OCI-LY7 (cell line): ENCODE results near the gene TAOK1. TPM values are rescaled to one million over a fixed set of nuclear protein-coding genes. Genes with fewer than 3 reads are reported as not detected.
"Not testable (repeated sequence)": the region's sequence is repeated elsewhere in the genome, so short reads cannot be mapped to it uniquely, and the experiment has no call there.

Source experiments
- BruUV-seq: library from RNA; stranded (reverse); fragments of 400-500 nt; replicated peaks from 2 replicates; lab custom pipeline; 2021; lab: Mats Ljungman, UMichigan
- CTCF ChIA-PET: fragments of 300-600 bp; sonication (Branson Sonifier 250); formaldehyde crosslinking; loops from one replicate; lab custom pipeline; 2022; ENCODE audit warnings: antibody characterized with exemption; ENCODE audit not compliant: unreplicated experiment; lab: Charles Lee
- POLR2A ChIA-PET: fragments of 300-600 bp; sonication (Branson Sonifier 250); formaldehyde crosslinking; loops from one replicate; lab custom pipeline; 2022; ENCODE audit warnings: antibody characterized with exemption; lab: Charles Lee
- DNase-seq: peaks from one replicate; pipeline ENCODE4 v3.0.0-alpha.2; 2015; ENCODE audit warnings: low spot score
- H2AFZ ChIP-seq: fragments of 200-600 bp; sonication (generic), shearing (Covaris generic); 2 replicates; pipeline ENCODE4 v1.6.1; 2014; ENCODE audit warnings: mild to moderate bottlenecking, antibody characterized with exemption, low read length, moderate library complexity
- H3K27ac ChIP-seq: fragments of 200-600 bp; sonication (generic); 2 replicates; pipeline ENCODE4 v1.5.1; 2014; ENCODE audit warnings: mixed run types, low read depth, mild to moderate bottlenecking, moderate library complexity, low read length, inconsistent platforms; ENCODE audit not compliant: poor library complexity, severe bottlenecking
- H3K36me3 ChIP-seq: fragments of 200-600 bp; sonication (generic); 2 replicates; pipeline ENCODE4 v1.6.1; 2014; ENCODE audit warnings: mild to moderate bottlenecking, antibody characterized with exemption, low read length, moderate library complexity, mixed read lengths; ENCODE audit not compliant: insufficient read depth
- H3K4me1 ChIP-seq: fragments of 200-600 bp; sonication (generic); 2 replicates; pipeline ENCODE4 v1.5.1; 2014; ENCODE audit warnings: mild to moderate bottlenecking, low read length; ENCODE audit not compliant: insufficient read depth, poor library complexity, severe bottlenecking
- H3K4me2 ChIP-seq: fragments of 200-600 bp; sonication (generic); 2 replicates; pipeline ENCODE4 v1.6.1; 2014; ENCODE audit warnings: mild to moderate bottlenecking, low read length
- H3K4me3 ChIP-seq: fragments of 200-600 bp; sonication (generic); 2 replicates; pipeline ENCODE4 v1.5.1; 2014; ENCODE audit warnings: mild to moderate bottlenecking, low read depth, low read length; ENCODE audit not compliant: poor library complexity, severe bottlenecking
- H3K79me2 ChIP-seq: fragments of 200-600 bp; sonication (generic); 2 replicates; pipeline ENCODE4 v1.6.1; 2016; ENCODE audit warnings: low read depth, mild to moderate bottlenecking, low read length, moderate library complexity, mixed read lengths; ENCODE audit not compliant: insufficient read depth
- H3K9me2 ChIP-seq: fragments of 200-600 bp; sonication (generic); 2 replicates; pipeline ENCODE4 v1.6.1; 2016; ENCODE audit warnings: mild to moderate bottlenecking, low read length, mixed read lengths; ENCODE audit not compliant: insufficient read depth
- H3K9me3 ChIP-seq: fragments of 200-600 bp; sonication (generic); 2 replicates; pipeline ENCODE4 v1.6.1; 2014; ENCODE audit warnings: mild to moderate bottlenecking, mixed run types, low read length, mixed read lengths
- H4K20me1 ChIP-seq: fragments of 200-600 bp; sonication (generic); 2 replicates; pipeline ENCODE4 v1.6.1; 2014; ENCODE audit warnings: mild to moderate bottlenecking, antibody characterized with exemption, low read length, moderate library complexity, mixed read lengths; ENCODE audit not compliant: insufficient read depth
- EZH2phosphoT487 ChIP-seq: fragments of 200-600 bp; sonication (generic); IDR thresholded peaks from 2 replicates; pipeline ENCODE4 v1.6.1; 2018; ENCODE audit warnings: low read depth, borderline replicate concordance, mild to moderate bottlenecking, mixed run types, antibody characterized with exemption, low read length, moderate library complexity, mixed read lengths
- intact Hi-C: fragments of 100-400 bp; cut with micrococcal nuclease; formaldehyde crosslinking; loops from one replicate; pipeline ENCODE4 v1.10.0; 2022; ENCODE audit not compliant: unreplicated experiment
- total RNA-seq, 2 experiments: library from RNA; depleted of rRNA in 1 of 2; stranded (reverse); fragments of >200 nt in 1 of 2; shearing (Covaris generic) in 1 of 2; gene quantifications; 2 replicates each; pipeline ENCODE4 v1.2.3, GENCODE V29; 2014 to 2022
- TF ChIP-seq, protein P1 (sequence below): fragments of 200-600 bp; sonication (generic); conservative IDR thresholded peaks from 2 replicates; pipeline ENCODE4 v1.5.1; 2014; ENCODE audit warnings: mild to moderate bottlenecking, antibody characterized with exemption, low read length, moderate library complexity, mixed read lengths

Gene TAOK1
- total RNA-seq, 2 experiments from 2014 or later: 30.4 to 46.8 TPM

DNA sequence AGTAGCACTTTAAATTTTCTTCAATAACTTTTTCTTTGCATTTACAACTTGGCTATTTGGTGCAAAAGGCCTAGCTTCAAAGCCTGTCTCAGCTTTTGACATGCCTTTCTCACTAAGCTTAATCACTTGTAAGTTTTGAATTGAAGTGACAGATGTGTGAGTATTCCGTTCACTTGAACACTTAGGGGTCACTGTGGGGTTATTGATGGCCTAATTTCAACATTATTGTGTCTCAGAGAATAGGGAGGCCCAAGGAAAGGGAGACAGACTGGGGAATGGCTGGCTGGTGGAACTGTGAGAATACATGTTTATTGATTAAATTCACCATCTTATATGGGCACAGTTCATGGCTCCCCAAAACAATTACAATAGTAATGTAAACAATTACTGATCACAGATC lies 84.1 kb downstream of the TAOK1 start:
- no peaks in the 10 kb centered on the region for H3K9me3 ChIP-seq
- no peak for DNase-seq
- POLR2A ChIA-PET: interaction anchor here (0.6 to 0.7 kb wide), 3 partner anchors 27 to 267 kb away, joined by 3 to 4 read pairs (median 4); no protein-coding TSS in a partner anchor
- TF ChIP-seq, protein P1, sequence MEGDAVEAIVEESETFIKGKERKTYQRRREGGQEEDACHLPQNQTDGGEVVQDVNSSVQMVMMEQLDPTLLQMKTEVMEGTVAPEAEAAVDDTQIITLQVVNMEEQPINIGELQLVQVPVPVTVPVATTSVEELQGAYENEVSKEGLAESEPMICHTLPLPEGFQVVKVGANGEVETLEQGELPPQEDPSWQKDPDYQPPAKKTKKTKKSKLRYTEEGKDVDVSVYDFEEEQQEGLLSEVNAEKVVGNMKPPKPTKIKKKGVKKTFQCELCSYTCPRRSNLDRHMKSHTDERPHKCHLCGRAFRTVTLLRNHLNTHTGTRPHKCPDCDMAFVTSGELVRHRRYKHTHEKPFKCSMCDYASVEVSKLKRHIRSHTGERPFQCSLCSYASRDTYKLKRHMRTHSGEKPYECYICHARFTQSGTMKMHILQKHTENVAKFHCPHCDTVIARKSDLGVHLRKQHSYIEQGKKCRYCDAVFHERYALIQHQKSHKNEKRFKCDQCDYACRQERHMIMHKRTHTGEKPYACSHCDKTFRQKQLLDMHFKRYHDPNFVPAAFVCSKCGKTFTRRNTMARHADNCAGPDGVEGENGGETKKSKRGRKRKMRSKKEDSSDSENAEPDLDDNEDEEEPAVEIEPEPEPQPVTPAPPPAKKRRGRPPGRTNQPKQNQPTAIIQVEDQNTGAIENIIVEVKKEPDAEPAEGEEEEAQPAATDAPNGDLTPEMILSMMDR: no peak
- no peak overlapping the region for H2AFZ ChIP-seq
- H3K79me2 ChIP-seq: no peaks in the 10 kb centered on the region; the same call in 1 of the 2 replicates
- no peaks in the 10 kb centered on the region for H3K9me2 ChIP-seq
- intact Hi-C loops: no loop called here
- H4K20me1 ChIP-seq: no peaks in the 10 kb centered on the region
- H3K4me1 ChIP-seq: no peaks in the 10 kb centered on the region
- no peak overlapping the region for H3K27ac ChIP-seq
- H3K36me3 ChIP-seq: peaks cover 64% of the 10 kb centered on the region
- no TSS peak for BruUV-seq
- CTCF ChIA-PET: no interaction called here
- no peak overlapping the region for H3K4me3 ChIP-seq
- H3K4me2 ChIP-seq: no peak overlapping the region

DNA sequence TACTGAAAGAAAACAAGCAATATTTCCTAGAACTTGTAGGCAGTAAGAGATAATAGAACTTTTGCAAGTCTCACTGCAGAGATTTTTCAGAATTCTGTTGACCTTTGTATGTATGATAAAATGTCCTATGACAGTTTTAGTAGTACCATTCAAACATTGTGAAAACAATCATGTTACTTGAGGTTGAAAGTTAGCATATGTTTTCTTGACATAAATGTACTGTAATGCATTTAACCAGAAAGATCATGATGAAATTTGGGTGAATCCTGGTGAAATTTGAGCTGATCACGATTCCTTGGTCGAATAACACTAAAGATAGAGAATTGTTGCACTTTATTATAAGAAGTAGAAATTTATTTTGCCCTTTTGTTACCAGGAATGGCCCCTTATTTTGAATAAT lies 85.7 kb downstream of the TAOK1 start:
- BruUV-seq: no TSS peak
- ChIA-PET POLR2A (no interaction called here), CTCF (no interaction called here)
- no peak for TF ChIP-seq EZH2phosphoT487
- TF ChIP-seq, protein P1: no peak
- Histone ChIP-seq H3K9me3 (no peaks in the 10 kb centered on the region), H3K36me3 (peaks cover 62% of the 10 kb centered on the region), H3K27ac (no peak overlapping the region), H3K79me2 (no peaks in the 10 kb centered on the region), H2AFZ (no peak overlapping the region), H3K4me2 (no peak overlapping the region), H4K20me1 (no peaks in the 10 kb centered on the region), H3K4me1 (no peaks in the 10 kb centered on the region), H3K9me2 (no peaks in the 10 kb centered on the region), H3K4me3 (no peak overlapping the region)
- intact Hi-C loops: no loop called here
- no peak for DNase-seq

DNA sequence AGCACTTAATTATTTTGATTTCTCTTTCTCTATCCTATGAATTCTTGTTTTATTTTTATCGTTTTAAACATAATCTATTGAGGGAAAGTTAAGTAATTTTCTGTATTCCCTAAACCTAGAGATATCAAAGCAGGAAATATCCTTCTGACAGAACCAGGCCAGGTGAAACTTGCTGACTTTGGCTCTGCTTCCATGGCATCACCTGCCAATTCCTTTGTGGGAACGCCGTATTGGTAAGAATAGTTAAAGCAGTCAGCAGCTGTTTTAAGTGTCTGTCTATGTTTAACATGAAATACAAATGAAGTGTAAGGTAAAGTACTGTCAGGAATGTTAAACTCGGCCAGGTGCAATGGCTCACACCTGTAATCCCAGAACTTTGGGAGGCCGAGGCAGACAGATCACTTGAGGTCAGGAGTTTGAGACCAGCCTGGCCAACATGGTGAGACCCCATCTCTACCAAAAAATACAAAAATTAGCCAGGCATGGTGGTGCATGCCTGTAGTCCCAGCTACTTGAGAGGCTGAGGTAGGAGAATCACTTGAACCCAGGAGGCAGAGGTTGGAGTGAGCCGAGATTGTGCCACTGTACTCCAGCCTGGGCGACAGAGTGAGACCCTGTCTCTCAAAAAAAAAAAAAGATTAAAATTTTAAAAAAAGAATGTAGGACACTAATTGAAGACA lies 90.2 kb downstream of the TAOK1 start:
- H3K9me3 ChIP-seq, POLR2A ChIA-PET, intact Hi-C loops, DNase-seq, BruUV-seq, CTCF ChIA-PET, H3K9me2 ChIP-seq, H3K4me3 ChIP-seq, H3K79me2 ChIP-seq, H4K20me1 ChIP-seq, H3K4me2 ChIP-seq, H3K4me1 ChIP-seq, H2AFZ ChIP-seq, H3K27ac ChIP-seq: not testable (repeated sequence)
- peaks cover 70% of the 10 kb centered on the region for H3K36me3 ChIP-seq
